ENCODE results near the gene TECPR2.

Gene TECPR2

GRCh38 chr14:102487204-102487577 lies 124.5 kb downstream of the TECPR2 start:
- H3K4me1 ChIP-seq (ENCODE audit: insufficient read depth, low read length) = no peaks in the 10 kb centered on the region
- H3K9me3 ChIP-seq (ENCODE audit: control insufficient read depth, insufficient read depth, low read length) = no peaks in the 10 kb centered on the region
- H3K36me3 ChIP-seq (ENCODE audit: insufficient read depth, low read length) = no peaks in the 10 kb centered on the region
- no peak overlapping the region for H3K9ac ChIP-seq (ENCODE audit: low read depth, low read length)

DNA sequence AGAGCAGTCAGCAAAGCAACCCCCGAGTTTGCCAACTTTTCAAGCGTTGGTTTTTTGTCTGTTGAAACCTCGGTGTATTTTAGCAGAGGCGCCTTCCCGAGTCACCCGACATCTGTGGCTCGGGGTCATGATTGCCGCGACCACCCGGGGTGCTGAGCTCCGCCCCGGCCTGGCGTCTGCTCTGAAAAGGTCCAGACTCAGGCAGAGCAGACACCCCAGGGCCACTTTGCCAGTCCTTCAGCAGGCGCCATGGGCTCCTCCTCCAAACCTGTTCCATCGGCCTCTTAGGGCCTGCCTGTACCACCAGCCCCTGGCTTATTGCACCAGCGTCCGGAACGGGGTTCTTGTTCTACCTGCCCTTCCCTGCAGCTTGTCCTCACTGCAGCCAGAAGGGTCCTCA lies 127.7 kb downstream of the TECPR2 start:
- no peak overlapping the region for H3K9ac ChIP-seq (ENCODE audit: low read depth, low read length)
- H3K4me1 ChIP-seq (ENCODE audit: insufficient read depth, low read length) = no peaks in the 10 kb centered on the region
- H3K36me3 ChIP-seq (ENCODE audit: insufficient read depth, low read length) = no peaks in the 10 kb centered on the region
- no peaks in the 10 kb centered on the region for H3K9me3 ChIP-seq (ENCODE audit: control insufficient read depth, insufficient read depth, low read length)

DNA sequence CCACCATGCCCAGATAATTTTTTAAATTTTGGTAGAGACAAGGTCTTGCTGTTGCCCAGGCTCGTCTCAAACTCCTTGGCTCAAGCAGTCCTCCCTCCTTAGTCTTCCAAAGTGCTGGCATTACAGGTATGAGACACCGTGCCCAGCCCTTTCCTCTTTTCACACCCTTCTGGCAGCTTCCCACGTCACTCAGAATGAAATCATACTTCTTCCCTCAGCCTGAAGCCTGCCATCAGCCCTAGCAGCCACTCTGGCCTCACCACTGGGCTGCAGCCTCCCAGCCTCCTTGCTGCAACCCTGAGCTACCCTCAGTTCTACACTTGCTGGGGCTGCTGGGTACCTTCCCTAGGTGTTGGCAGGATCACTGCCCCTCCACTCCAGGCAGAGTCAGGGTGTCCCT lies 128.6 kb downstream of the TECPR2 start:
- no peaks in the 10 kb centered on the region for H3K36me3 ChIP-seq (ENCODE audit: insufficient read depth, low read length)
- H3K9ac ChIP-seq (ENCODE audit: low read depth, low read length) = no peak overlapping the region
- no peaks in the 10 kb centered on the region for H3K9me3 ChIP-seq (ENCODE audit: control insufficient read depth, insufficient read depth, low read length)
- H3K4me1 ChIP-seq (ENCODE audit: insufficient read depth, low read length) = no peaks in the 10 kb centered on the region

- H3K9me3 ChIP-seq (ENCODE audit: control insufficient read depth, insufficient read depth, low read length) = no peaks in the 10 kb centered on the region
- no peaks in the 10 kb centered on the region for H3K36me3 ChIP-seq (ENCODE audit: insufficient read depth, low read length)
- H3K9ac ChIP-seq (ENCODE audit: low read depth, low read length) = no peak overlapping the region
- no peaks in the 10 kb centered on the region for H3K4me1 ChIP-seq (ENCODE audit: insufficient read depth, low read length)
These were observed 129.2 kb downstream of the TECPR2 start for GRCh38 chr14:102491786-102492530.

DNA sequence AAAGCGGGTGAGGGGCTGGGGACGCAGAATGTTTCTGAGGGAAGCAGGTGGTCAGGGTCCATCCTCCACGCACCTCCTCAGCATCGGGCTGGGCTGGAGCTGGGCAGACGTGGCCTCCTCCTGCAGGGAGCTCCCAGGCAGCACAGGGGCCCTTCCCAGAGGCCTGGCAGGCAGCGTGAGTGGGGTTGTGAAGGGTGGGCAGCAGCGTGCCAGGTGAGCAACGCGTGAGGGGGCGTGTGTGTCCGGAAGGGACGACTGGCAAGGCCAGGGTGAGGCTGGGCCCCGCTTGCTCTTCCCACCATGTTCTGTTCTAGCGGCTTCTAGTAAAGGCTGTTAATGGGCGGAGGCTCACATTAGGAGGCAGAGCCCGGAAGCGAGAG lies 129.8 kb downstream of the TECPR2 start:
- Histone ChIP-seq H3K36me3 (ENCODE audit: insufficient read depth, low read length) (no peaks in the 10 kb centered on the region; the same call in 1 of the 2 replicates), H3K9ac (ENCODE audit: low read depth, low read length) (no peak overlapping the region), H3K4me1 (ENCODE audit: insufficient read depth, low read length) (no peaks in the 10 kb centered on the region), H3K9me3 (ENCODE audit: control insufficient read depth, insufficient read depth, low read length) (no peaks in the 10 kb centered on the region)

DNA sequence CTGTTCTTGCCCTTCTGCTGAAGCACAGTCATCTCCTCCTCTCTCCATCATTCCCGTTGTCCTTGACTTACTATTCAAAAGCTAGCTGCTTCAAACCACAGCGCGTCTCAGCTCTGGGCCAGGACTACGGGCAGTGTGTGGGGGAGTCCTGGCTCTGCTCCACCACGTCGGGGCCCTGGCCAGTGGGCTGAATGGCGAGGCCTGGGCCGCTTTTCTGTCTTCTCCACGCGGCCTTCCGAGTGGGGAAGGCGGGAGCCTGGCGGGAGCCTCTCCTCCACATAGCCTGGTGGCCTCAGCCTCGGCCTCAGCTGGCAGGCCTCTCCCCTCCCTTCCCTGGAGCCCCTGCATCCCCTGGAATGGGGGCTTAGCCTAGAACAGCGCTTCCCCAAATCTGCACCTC lies 130.4 kb downstream of the TECPR2 start:
- Histone ChIP-seq H3K9ac (ENCODE audit: low read depth, low read length) (no peak overlapping the region), H3K36me3 (ENCODE audit: insufficient read depth, low read length) (no peaks in the 10 kb centered on the region; the same call in 1 of the 2 replicates), H3K9me3 (ENCODE audit: control insufficient read depth, insufficient read depth, low read length) (no peaks in the 10 kb centered on the region), H3K4me1 (ENCODE audit: insufficient read depth, low read length) (no peaks in the 10 kb centered on the region)

DNA sequence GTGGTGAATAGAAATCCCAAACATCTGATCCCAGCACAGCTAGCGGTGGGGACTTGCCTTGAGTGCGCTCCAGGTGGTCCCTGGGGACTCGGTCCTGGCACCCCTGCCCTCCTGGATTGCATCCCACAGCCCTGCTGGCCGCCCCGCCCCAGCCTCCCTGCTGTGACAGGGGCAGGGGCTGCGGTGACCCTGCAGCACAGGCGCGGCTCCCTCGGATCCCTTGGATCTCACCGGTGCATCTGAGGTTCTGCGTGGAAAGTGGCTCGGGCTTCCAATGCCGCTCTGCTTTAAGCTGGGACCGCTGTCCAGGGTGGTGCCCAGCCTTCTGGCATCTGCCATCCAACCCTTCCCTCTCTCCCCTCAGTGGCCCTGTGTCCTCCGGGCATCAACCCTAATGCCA lies 130.8 kb downstream of the TECPR2 start:
- H3K9ac ChIP-seq (ENCODE audit: low read depth, low read length) = no peak overlapping the region

GRCh38 chr14:102495491-102496330 lies 133.0 kb downstream of the TECPR2 start:
- Histone ChIP-seq H3K9ac (ENCODE audit: low read depth, low read length) (no peak overlapping the region), H3K36me3 (ENCODE audit: insufficient read depth, low read length) (no peaks in the 10 kb centered on the region; the same call in 1 of the 2 replicates), H3K9me3 (ENCODE audit: control insufficient read depth, insufficient read depth, low read length) (no peaks in the 10 kb centered on the region), H3K4me1 (ENCODE audit: insufficient read depth, low read length) (no peaks in the 10 kb centered on the region)

More for the DNA sequence above, 130.8 kb downstream of the TECPR2 start:
- Histone ChIP-seq H3K36me3 (ENCODE audit: insufficient read depth, low read length) (no peaks in the 10 kb centered on the region; the same call in 1 of the 2 replicates), H3K4me1 (ENCODE audit: insufficient read depth, low read length) (no peaks in the 10 kb centered on the region), H3K9me3 (ENCODE audit: control insufficient read depth, insufficient read depth, low read length) (no peaks in the 10 kb centered on the region)

- no peaks in the 10 kb centered on the region for H3K4me1 ChIP-seq (ENCODE audit: insufficient read depth, low read length)
These were observed 133.6 kb downstream of the TECPR2 start for GRCh38 chr14:102496331-102496691.

DNA sequence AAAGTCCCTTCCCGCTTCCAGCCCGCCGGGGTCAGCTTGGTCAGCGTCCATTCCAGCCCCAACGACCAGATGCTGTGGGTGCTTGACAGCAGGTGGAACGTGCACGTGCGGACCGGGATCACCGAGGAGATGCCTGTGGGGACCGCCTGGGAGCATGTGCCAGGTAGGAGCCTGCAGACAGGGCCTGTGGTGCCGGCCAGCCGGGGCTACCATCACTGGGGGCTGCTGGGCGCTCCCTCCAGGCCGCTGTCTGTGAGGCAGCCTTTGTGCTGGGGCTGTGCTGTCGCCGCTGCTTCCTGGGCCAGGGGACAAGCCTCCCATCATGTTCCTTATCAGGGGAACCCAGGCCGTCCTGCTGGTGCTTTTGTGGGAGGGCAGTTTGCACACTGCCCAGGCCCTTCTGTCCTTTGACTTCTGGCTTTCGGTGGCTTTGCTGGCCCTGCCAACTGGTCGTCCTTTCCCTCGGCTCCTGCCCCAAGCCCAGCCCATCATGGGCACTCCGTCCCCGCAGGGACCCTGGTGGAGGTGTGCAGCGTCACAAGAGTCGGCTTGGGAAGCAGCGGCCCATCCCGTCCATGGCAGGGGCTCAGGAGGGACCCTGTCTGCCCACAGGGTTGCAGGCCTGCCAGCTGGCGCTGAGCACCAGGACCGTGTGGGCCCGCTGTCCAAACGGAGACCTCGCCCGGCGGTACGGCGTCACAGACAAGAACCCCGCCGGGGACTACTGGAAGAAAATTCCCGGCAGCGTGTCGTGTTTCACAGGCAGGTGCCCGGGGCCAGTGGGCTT lies 134.4 kb downstream of the TECPR2 start:
- no peaks in the 10 kb centered on the region; the same call in 1 of the 2 replicates for H3K36me3 ChIP-seq (ENCODE audit: insufficient read depth, low read length)
- no peaks in the 10 kb centered on the region for H3K4me1 ChIP-seq (ENCODE audit: insufficient read depth, low read length)
- no peak overlapping the region for H3K9ac ChIP-seq (ENCODE audit: low read depth, low read length)
- H3K9me3 ChIP-seq (ENCODE audit: control insufficient read depth, insufficient read depth, low read length) = no peaks in the 10 kb centered on the region

More at GRCh38 chr14:102496331-102496691, 133.6 kb downstream of the TECPR2 start:
- Histone ChIP-seq H3K9me3 (ENCODE audit: control insufficient read depth, insufficient read depth, low read length) (no peaks in the 10 kb centered on the region), H3K9ac (ENCODE audit: low read depth, low read length) (no peak overlapping the region), H3K36me3 (ENCODE audit: insufficient read depth, low read length) (no peaks in the 10 kb centered on the region; the same call in 1 of the 2 replicates)

GRCh38 chr14:102497998-102498677 lies 135.4 kb downstream of the TECPR2 start:
- Histone ChIP-seq H3K9ac (ENCODE audit: low read depth, low read length) (no peak overlapping the region), H3K9me3 (ENCODE audit: control insufficient read depth, insufficient read depth, low read length) (no peaks in the 10 kb centered on the region), H3K36me3 (ENCODE audit: insufficient read depth, low read length) (no peaks in the 10 kb centered on the region; the same call in 1 of the 2 replicates), H3K4me1 (ENCODE audit: insufficient read depth, low read length) (no peaks in the 10 kb centered on the region)

- no peaks in the 10 kb centered on the region; the same call in 1 of the 2 replicates for H3K36me3 ChIP-seq (ENCODE audit: insufficient read depth, low read length)
- no peaks in the 10 kb centered on the region for H3K4me1 ChIP-seq (ENCODE audit: insufficient read depth, low read length)
- no peak overlapping the region for H3K9ac ChIP-seq (ENCODE audit: low read depth, low read length)
- no peaks in the 10 kb centered on the region for H3K9me3 ChIP-seq (ENCODE audit: control insufficient read depth, insufficient read depth, low read length)
These were observed 136.0 kb downstream of the TECPR2 start for GRCh38 chr14:102498678-102499265.

GRCh38 chr14:102499401-102500157 lies 136.8 kb downstream of the TECPR2 start:
- H3K36me3 ChIP-seq (ENCODE audit: insufficient read depth, low read length) = no peaks in the 10 kb centered on the region; the same call in 1 of the 2 replicates
- H3K9me3 ChIP-seq (ENCODE audit: control insufficient read depth, insufficient read depth, low read length) = no peaks in the 10 kb centered on the region
- no peak overlapping the region for H3K9ac ChIP-seq (ENCODE audit: low read depth, low read length)
- no peaks in the 10 kb centered on the region for H3K4me1 ChIP-seq (ENCODE audit: insufficient read depth, low read length)
